Measurements from ENCODE around the gene ZNF491. TPM values are rescaled to one million over a fixed set of nuclear protein-coding genes. Genes with fewer than 3 reads are reported as not detected.
"Not testable (repeated sequence)": the region's sequence is repeated elsewhere in the genome, so short reads cannot be mapped to it uniquely, and the experiment has no call there.

Gene ZNF491
- total RNA-seq, 2 donors from 2014 or later = 0.50 to 0.52 TPM

DNA sequence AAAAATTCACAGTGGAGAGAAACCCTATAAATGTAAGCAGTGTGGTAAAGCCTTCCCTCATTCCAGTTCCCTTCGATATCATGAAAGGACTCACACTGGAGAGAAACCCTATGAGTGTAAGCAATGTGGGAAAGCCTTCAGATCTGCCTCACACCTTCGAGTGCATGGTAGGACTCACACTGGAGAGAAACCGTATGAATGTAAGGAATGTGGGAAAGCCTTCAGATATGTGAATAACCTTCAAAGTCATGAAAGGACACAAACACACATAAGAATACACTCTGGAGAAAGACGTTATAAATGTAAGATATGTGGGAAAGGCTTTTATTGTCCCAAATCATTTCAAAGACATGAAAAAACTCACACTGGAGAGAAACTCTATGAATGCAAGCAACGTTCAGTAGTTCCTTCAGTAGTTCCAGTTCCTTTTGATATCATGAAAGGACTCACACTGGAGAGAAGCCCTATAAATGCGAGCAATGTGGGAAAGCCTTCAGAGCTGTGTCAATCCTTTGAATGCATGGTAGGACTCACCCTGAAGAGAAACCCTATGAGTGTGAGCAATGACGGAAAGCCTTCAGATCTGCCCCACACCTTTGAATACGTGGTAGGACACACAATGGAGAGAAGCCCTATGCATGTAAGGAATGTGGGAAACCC lies 34.1 kb downstream of the ZNF491 start:
- H3K4me3 Mint-ChIP-seq = no peak overlapping the region
- H3K27ac Mint-ChIP-seq = no peak overlapping the region
- no peaks in the 10 kb centered on the region for H3K4me1 Mint-ChIP-seq
- H3K9me3 Mint-ChIP-seq = peaks cover 28% of the 10 kb centered on the region
- no peaks in the 10 kb centered on the region for H3K27me3 Mint-ChIP-seq
- peaks cover 63% of the 10 kb centered on the region for H3K36me3 Mint-ChIP-seq (ENCODE audit: low read depth)
- no peak for ATAC-seq (replicated peaks)

DNA sequence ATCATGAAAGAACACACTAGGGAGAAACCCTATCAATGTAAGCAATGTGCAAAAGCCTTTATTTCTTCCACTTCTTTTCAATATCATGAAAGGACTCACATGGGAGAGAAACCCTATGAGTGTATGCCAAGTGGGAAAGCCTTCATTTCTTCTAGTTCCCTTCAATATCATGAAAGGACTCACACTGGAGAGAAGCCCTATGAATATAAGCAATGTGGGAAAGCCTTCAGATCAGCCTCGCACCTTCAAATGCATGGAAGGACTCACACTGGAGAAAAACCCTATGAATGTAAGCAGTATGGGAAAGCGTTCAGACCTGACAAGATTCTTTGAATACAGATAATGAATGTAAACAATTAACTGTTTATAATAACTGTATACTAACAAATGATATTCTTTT lies 35.2 kb downstream of the ZNF491 start:
- Mint-ChIP-seq H3K9me3 (peaks cover 28% of the 10 kb centered on the region), H3K27me3 (no peaks in the 10 kb centered on the region), H3K4me3 (no peak overlapping the region), H3K36me3 (ENCODE audit: low read depth) (peaks cover 52% of the 10 kb centered on the region), H3K27ac (no peak overlapping the region), H3K4me1 (no peaks in the 10 kb centered on the region)
- no peak for ATAC-seq (replicated peaks)

DNA sequence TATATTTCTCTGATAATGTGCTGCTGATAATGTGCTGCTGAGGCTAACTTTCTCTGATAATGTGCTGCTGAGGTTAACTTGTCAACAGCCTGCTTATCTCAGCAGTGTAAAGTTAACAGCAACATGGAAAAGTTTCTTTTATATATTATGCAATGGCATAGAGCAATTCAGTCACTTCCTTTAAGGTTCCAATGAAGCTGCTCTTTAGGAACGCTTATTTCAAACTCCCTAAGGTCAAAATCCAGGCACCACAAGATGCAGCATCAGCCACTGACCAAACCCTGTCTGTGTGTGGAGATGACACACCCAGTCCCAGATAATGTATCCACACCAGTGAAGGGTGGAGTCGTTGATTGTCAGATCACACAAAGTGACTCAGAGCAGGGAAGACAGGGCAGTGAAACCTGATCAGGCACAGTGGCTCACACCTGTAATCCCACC lies 37.3 kb downstream of the ZNF491 start:
- H3K4me1 Mint-ChIP-seq; ATAC-seq (replicated peaks); H3K4me3 Mint-ChIP-seq; H3K27ac Mint-ChIP-seq; H3K27me3 Mint-ChIP-seq: not testable (repeated sequence)
- peaks cover 26% of the 10 kb centered on the region for H3K9me3 Mint-ChIP-seq
- H3K36me3 Mint-ChIP-seq (ENCODE audit: low read depth) = peaks cover 31% of the 10 kb centered on the region

DNA sequence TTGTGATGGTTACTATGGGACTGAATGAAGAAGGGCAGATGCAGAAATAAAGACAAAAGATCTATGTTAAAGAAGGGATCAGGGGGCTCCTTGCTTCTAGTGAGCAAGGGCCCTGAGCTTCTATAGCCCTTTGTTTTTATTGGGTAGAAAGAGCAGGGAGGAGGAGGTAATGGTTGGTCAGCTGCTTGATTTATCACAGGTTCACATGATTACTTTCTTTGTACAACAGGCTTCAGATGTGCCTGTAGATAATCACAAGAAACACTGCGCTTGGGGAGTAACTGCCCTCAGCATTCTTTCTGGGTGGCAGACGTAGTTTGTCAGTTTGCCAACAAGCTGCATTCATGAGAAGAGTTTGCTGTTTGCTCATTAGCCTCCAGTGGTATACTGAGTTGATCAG lies 45.4 kb downstream of the ZNF491 start:
- ATAC-seq (replicated peaks) = no peak
- Mint-ChIP-seq H3K4me3 (no peak overlapping the region), H3K4me1 (no peaks in the 10 kb centered on the region), H3K27me3 (no peaks in the 10 kb centered on the region), H3K36me3 (ENCODE audit: low read depth) (no peaks in the 10 kb centered on the region), H3K9me3 (peaks cover 4% of the 10 kb centered on the region), H3K27ac (no peak overlapping the region)

DNA sequence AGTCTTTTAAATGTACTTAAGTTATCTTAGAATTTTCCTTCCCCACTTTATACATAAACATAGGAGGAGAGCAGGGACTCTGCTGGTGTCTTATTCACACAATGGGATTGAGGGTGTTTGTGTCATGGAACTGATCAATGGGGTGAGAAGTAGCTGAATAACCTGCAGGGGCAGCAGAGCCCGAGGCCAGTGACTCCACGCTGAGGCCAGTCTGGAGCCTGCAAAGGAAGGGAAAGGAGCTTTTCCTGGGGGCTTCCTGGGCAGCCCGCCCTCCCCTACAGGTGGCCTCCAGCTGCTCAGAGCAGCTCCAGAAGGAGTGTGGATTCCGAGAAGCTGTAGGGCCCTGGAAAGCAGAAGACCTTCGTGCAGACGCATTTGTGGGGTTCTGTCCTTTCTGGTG lies 49.3 kb downstream of the ZNF491 start:
- not testable (repeated sequence) for H3K27ac Mint-ChIP-seq; ATAC-seq (replicated peaks); H3K4me1 Mint-ChIP-seq; H3K27me3 Mint-ChIP-seq; H3K9me3 Mint-ChIP-seq
- Mint-ChIP-seq H3K4me3 (peak overlapping the region; percentile 91), H3K36me3 (ENCODE audit: low read depth) (peaks cover 18% of the 10 kb centered on the region)

DNA sequence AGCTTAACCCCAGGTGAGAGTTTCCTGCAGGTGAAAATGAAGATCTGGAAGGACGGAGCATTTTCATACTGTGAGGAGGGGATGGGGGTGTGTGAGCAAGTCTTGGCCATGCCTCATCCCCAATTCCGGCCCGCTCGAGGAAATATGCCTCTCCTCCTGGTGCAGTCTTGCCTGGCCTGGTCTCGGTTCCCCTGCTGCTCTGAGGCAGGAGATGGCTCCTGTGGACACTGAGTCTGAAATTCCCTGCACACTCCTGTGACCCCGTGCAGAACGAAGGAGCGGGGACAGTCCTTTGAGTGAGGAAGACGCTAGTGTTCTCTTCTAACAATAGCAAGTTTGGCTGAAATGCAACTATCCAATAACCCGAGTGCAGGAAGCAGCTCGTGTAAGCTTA lies 49.9 kb downstream of the ZNF491 start:
- H3K4me3 Mint-ChIP-seq = peak overlapping the region; percentile 91

DNA sequence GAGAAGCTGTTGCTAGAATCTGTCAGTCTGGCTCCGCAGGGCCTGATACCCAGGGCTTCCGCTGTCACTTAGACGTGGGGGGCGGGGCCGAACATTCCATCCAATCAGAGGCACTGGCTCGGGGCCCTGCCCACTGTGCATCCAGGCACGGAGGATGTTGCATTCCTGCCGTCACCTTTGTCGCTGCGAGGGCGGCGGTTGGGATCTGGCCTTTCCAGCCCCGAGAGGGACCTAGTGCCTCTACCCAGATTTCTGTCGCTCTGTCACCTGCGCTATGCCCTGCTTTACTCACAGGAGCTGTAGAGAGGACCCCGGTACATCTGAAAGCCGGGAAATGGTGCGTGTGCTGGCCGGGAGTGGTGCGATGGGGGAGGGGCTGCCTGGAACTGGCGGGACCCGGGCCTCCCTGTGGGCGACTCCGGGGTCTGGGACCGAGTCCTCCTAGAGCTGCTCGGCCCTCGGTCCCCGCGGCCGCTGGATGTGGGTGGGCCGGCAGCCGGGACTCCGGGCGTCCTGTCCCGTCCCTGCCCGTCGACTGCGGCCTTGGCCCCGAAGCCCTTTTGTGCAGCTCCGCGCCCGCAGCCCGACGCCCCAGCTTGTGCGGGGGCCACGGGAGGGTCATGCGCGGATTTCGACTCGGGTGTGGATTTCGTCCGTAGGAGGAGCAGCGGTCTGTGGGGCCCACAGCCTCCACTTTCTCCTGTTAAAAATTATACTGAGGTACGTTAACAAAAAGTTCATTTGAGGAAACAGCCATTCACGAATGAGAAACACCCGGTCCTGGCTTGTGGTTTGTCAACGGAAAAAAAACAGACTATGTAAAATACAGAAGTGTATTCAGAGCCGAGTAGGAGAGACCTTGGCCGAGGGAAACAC lies 50.5 kb downstream of the ZNF491 start, which contains the start of gene ZNF439:
Gene ZNF439 (plus strand): TSS at position 133 of the 876 bp plus-strand sequence. CDS start 142 bp downstream, at position 275.
- peak; percentile 100 for ATAC-seq (replicated peaks)
- Mint-ChIP-seq H3K27ac (peak within 1 kb of the TSS; percentile 70), H3K27me3 (no peaks in the 10 kb centered on the region), H3K36me3 (ENCODE audit: low read depth) (peaks cover 18% of the 10 kb centered on the region), H3K9me3 (no peaks in the 10 kb centered on the region), H3K4me3 (peak within 1 kb of the TSS; percentile 91), H3K4me1 (peaks cover 6% of the 10 kb centered on the region)

More for the DNA sequence above, 49.9 kb downstream of the ZNF491 start:
- peak; percentile 22 for ATAC-seq (replicated peaks)
- Mint-ChIP-seq H3K27ac (peak overlapping the region; percentile 70), H3K4me1 (peaks cover 6% of the 10 kb centered on the region), H3K27me3 (no peaks in the 10 kb centered on the region), H3K36me3 (ENCODE audit: low read depth) (peaks cover 18% of the 10 kb centered on the region), H3K9me3 (no peaks in the 10 kb centered on the region)

DNA sequence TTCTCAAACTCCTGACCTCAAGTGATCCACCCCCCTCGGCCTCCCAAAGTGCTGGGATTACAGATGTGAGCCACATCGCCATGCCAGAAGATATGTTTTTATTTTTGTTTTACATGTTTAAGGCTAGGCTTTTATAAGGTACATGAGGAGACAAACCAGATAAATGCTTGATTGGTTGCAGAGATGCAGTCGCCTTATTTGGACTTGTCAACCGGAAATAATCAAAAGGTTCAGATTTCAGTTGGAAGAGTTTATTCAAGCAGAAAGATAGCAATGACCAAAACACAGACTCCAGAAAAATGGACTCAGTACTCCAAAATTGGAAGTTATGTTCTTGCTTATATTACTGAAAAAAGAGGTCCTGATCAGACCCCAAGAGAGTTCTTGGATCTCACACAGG lies 52.0 kb downstream of the ZNF491 start:
- H3K27me3 Mint-ChIP-seq; H3K27ac Mint-ChIP-seq; ATAC-seq (replicated peaks); H3K4me1 Mint-ChIP-seq; H3K9me3 Mint-ChIP-seq: not testable (repeated sequence)
- Mint-ChIP-seq H3K36me3 (ENCODE audit: low read depth) (peaks cover 23% of the 10 kb centered on the region), H3K4me3 (peak overlapping the region; percentile 91)

DNA sequence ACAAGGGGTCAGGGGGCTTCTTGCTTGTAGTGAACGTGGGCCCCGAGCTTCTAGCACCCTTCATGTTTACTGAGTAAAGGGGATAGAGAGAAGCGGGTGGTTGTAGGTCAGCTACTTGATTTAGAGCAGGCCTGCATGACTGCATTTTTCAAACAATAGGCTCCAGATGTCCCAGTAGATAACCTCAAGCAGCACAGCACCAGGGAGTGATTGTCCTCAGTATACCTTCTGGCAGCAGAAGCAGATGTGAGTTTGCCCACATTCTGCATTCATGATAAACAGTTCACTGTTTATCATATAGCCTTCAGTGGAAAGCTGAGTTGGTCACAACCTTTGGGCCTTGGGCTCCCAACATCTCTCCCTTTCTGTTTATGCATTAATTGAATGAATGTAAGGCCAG lies 55.0 kb downstream of the ZNF491 start:
- Mint-ChIP-seq H3K27me3 (no peaks in the 10 kb centered on the region), H3K4me3 (no peak overlapping the region), H3K9me3 (peaks cover 14% of the 10 kb centered on the region), H3K4me1 (peaks cover 6% of the 10 kb centered on the region), H3K36me3 (ENCODE audit: low read depth) (peaks cover 32% of the 10 kb centered on the region), H3K27ac (no peak overlapping the region)
- ATAC-seq (replicated peaks) = no peak

DNA sequence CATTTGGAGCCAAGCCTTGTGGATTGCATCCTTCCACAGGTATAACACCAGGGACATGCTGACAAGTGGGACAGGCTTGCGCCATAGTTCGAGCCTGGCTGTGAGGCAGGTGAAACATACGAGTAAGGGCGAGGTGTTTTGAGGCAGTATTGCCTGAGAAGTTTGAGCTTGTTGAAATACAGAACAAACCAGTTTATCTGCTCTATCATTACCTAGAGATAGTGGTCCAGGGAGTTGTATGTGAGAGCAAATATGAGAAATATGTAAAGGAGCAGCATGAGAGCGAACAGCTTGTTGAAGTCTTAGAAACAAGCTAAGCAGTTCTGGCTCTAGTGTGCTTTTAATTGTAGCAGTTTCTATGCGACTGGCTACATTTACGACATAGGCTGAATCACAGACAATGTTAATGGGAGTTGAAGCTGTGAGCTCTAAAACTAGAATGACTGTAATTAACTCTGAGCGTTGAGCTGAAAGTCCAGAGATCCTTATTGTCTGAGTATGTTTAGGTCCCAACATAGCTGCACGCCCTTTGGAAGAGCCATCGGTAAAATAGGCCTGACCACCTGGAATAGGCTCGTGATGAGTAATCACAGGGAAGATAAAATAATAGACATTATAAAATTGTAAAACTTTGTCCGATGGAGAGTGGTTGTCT lies 58.4 kb downstream of the ZNF491 start:
- ATAC-seq (replicated peaks) = no peak
- no peak overlapping the region for H3K27ac Mint-ChIP-seq
- H3K9me3 Mint-ChIP-seq = peaks cover 27% of the 10 kb centered on the region
- H3K36me3 Mint-ChIP-seq (ENCODE audit: low read depth) = peaks cover 15% of the 10 kb centered on the region
- H3K27me3 Mint-ChIP-seq = no peaks in the 10 kb centered on the region
- no peaks in the 10 kb centered on the region for H3K4me1 Mint-ChIP-seq
- H3K4me3 Mint-ChIP-seq = no peak overlapping the region

Other genes starting within 250 kb of the ZNF491 start
- 10 to 100 TPM; 48.0 to 66.5 TPM for gene ELOF1, start 239.3 kb upstream of the ZNF491 start, total RNA-seq
- 10 to 100 TPM; 19.9 to 26.3 TPM for gene ACP5, start 220.9 kb upstream of the ZNF491 start, total RNA-seq
- 1 to 10 TPM; 4.6 to 5.9 TPM for gene ZNF627, start 201.0 kb upstream of the ZNF491 start, total RNA-seq
- 1 to 10 TPM; 1.9 to 2.8 TPM for gene ZNF823, start 59.6 kb upstream of the ZNF491 start, total RNA-seq
- gene ZNF441, start 31.5 kb upstream of the ZNF491 start, total RNA-seq = 1 to 10 TPM; 4.5 to 5.1 TPM
- gene ZNF440, start 15.8 kb downstream of the ZNF491 start, total RNA-seq = 1 to 10 TPM; 8.7 to 9.0 TPM
- gene ZNF439, start 50.2 kb downstream of the ZNF491 start, total RNA-seq = 10 to 100 TPM in 1 of 2 donors, 1 to 10 TPM in 1; 4.3 to 16.5 TPM
- gene ZNF69, start 89.3 kb downstream of the ZNF491 start, total RNA-seq = 1 to 10 TPM; 1.5 to 1.9 TPM
- 10 to 100 TPM; 12.0 to 12.2 TPM for gene ZNF700, start 126.6 kb downstream of the ZNF491 start, total RNA-seq
- 1 to 10 TPM in 1 of 2 donors, under 1 TPM in 1; 0.64 to 1.3 TPM for gene ZNF763, start 166.5 kb downstream of the ZNF491 start, total RNA-seq
- gene ZNF433, start 237.2 kb downstream of the ZNF491 start, total RNA-seq = under 1 TPM in 1 of 2 donors, not detected in 1; 0.85 TPM

Data from activated T-helper 17 cell treated with anti-CD3 and anti-CD28 coated beads, Interleukin-2, amount 50 U/mL, for 72 hours (primary cell).